ENCODE measurements around the gene SUSD3. TPM values are rescaled to one million over a fixed set of nuclear protein-coding genes. Genes with fewer than 3 reads are reported as not detected.

SUSD3 gene
- total and polyA plus RNA-seq, 2 donors from 2014 or later, result 12.2 to 34.6 TPM

DNA sequence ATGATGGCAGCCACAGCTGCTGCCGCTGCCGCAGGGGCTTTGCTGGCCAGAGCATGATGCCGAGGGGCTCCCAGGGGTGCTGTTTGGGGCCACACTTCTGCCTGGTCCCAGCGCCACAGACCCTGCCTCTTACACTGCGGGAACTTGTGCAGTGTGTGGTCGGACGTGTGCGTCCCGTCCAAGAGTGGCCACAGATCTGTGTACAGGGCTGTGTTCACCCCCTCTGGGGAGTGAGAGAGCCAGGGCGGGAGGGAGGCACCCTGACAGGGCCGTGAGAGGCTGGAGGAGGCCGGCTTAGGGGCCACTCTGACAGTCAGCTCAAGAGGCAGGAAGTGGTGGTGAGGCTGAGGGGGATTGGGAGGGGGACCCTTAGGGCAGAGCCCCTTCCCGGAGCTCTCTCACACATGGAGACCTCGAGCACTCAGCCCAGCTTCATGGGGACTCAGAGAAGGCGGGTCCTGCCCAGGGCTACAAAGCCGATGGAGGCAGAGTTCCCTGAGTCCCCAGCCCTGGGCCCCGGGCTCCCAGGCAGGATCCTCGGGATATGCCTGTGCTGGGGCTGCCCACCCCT lies 24.4 kb downstream of the SUSD3 start:
- TF ChIP-seq CTCF (IDR thresholded peaks at IDR 0.05; ENCODE audit: borderline replicate concordance, extremely low read depth, insufficient read depth), result no peak
- DNase-seq, result peak in 3 of 5 donors; percentile 11 to 47 (median 41)
- H3K9me3 ChIP-seq (ENCODE audit: control insufficient read depth in 2 of 3, insufficient read depth in 1 of 3, low read length in 3 of 3), result no peaks in the 10 kb centered on the region
- no peaks in the 10 kb centered on the region for H3K4me1 ChIP-seq (ENCODE audit: control insufficient read depth in 2 of 3, insufficient read depth in 2 of 3, low read depth in 1 of 3, low read length in 3 of 3)
- H3K27me3 ChIP-seq (ENCODE audit: control insufficient read depth, insufficient read depth, low read length), result no peaks in the 10 kb centered on the region
- H3K36me3 ChIP-seq (ENCODE audit: control insufficient read depth in 2 of 3, insufficient read depth in 3 of 3, low read length in 3 of 3), result no peaks in the 10 kb centered on the region
- no peak overlapping the region for H3K4me3 ChIP-seq (ENCODE audit: low read length in 3 of 3)
- FAIRE-seq, result no peak
- no peak overlapping the region for H3K27ac ChIP-seq (ENCODE audit: low read depth in 2 of 2, low read length in 2 of 2)
- H3K9ac ChIP-seq (ENCODE audit: low read length in 3 of 3), result no peak overlapping the region
- intact Hi-C loops (cut with DNase I), result no loop called here

- H3K4me1 ChIP-seq (ENCODE audit: control insufficient read depth in 2 of 3, insufficient read depth in 2 of 3, low read depth in 1 of 3, low read length in 3 of 3), result no peaks in the 10 kb centered on the region
- no peak overlapping the region for H3K4me3 ChIP-seq (ENCODE audit: low read length in 3 of 3)
- H3K27me3 ChIP-seq (ENCODE audit: control insufficient read depth, insufficient read depth, low read length), result no peaks in the 10 kb centered on the region
- DNase-seq (peak in 2 of 5 donors; percentile 36 to 58), FAIRE-seq (no peak)
- no peaks in the 10 kb centered on the region for H3K9me3 ChIP-seq (ENCODE audit: control insufficient read depth in 2 of 3, insufficient read depth in 1 of 3, low read length in 3 of 3)
- no peak overlapping the region for H3K9ac ChIP-seq (ENCODE audit: low read length in 3 of 3)
- TF ChIP-seq CTCF (IDR thresholded peaks at IDR 0.05; ENCODE audit: borderline replicate concordance, extremely low read depth, insufficient read depth), result no peak
- intact Hi-C loops (cut with DNase I), result no loop called here
- H3K36me3 ChIP-seq (ENCODE audit: control insufficient read depth in 2 of 3, insufficient read depth in 3 of 3, low read length in 3 of 3), result no peaks in the 10 kb centered on the region
- H3K27ac ChIP-seq (ENCODE audit: low read depth in 2 of 2, low read length in 2 of 2), result no peak overlapping the region
These were observed 25.3 kb downstream of the SUSD3 start for GRCh38 chr9:93083592-93084470.

GRCh38 chr9:93084471-93084881 lies 26.0 kb downstream of the SUSD3 start:
- Histone ChIP-seq H3K27me3 (ENCODE audit: control insufficient read depth, insufficient read depth, low read length) (no peaks in the 10 kb centered on the region), H3K4me3 (ENCODE audit: low read length in 3 of 3) (no peak overlapping the region), H3K9ac (ENCODE audit: low read length in 3 of 3) (no peak overlapping the region), H3K27ac (ENCODE audit: low read depth in 2 of 2, low read length in 2 of 2) (no peak overlapping the region), H3K4me1 (ENCODE audit: control insufficient read depth in 2 of 3, insufficient read depth in 2 of 3, low read depth in 1 of 3, low read length in 3 of 3) (no peaks in the 10 kb centered on the region), H3K36me3 (ENCODE audit: control insufficient read depth in 2 of 3, insufficient read depth in 3 of 3, low read length in 3 of 3) (no peaks in the 10 kb centered on the region), H3K9me3 (ENCODE audit: control insufficient read depth in 2 of 3, insufficient read depth in 1 of 3, low read length in 3 of 3) (no peaks in the 10 kb centered on the region)
- DNase-seq (peak in 3 of 5 donors; percentile 8 to 60 (median 22)), FAIRE-seq (no peak)
- TF ChIP-seq CTCF (IDR thresholded peaks at IDR 0.05; ENCODE audit: borderline replicate concordance, extremely low read depth, insufficient read depth), result no peak
- intact Hi-C loops (cut with DNase I), result no loop called here

All from kidney (tissue), 14 donors.